Endodermal cell (in vitro differentiated cells): ENCODE measurements around the gene CHAF1B. TPM values are rescaled to one million over a fixed set of nuclear protein-coding genes. Genes with fewer than 3 reads are reported as not detected.

Experiments used
- DNase-seq: peaks from one replicate; pipeline ENCODE4 v3.0.0-alpha.2; 2017
- H3K27ac ChIP-seq: 2 replicates; pipeline ENCODE4 v1.5.1; 2013; ENCODE audit warnings: mild to moderate bottlenecking, low read depth, low read length, moderate library complexity
- H3K27me3 ChIP-seq: 2 replicates; pipeline ENCODE4 v1.6.1; 2013; ENCODE audit warnings: mild to moderate bottlenecking, low read length, moderate library complexity; ENCODE audit not compliant: insufficient read depth, control insufficient read depth, poor library complexity, severe bottlenecking
- H3K36me3 ChIP-seq: 2 replicates; pipeline ENCODE4 v1.7.0; 2013; ENCODE audit warnings: mild to moderate bottlenecking, low read length, moderate library complexity; ENCODE audit not compliant: control insufficient read depth, insufficient read depth
- H3K4me1 ChIP-seq: one replicate; pipeline ENCODE4 v1.7.0; 2013; ENCODE audit warnings: low read length; ENCODE audit not compliant: control insufficient read depth, insufficient read depth
- H3K4me3 ChIP-seq: 2 replicates; pipeline ENCODE4 v1.5.1; 2013; ENCODE audit warnings: mild to moderate bottlenecking, low read length, moderate library complexity
- H3K9ac ChIP-seq: 2 replicates; pipeline ENCODE4 v1.6.1; 2013; ENCODE audit warnings: mild to moderate bottlenecking, low read length, moderate library complexity; ENCODE audit not compliant: poor library complexity, severe bottlenecking; ENCODE audit errors: extremely low read depth
- H3K9me3 ChIP-seq: 2 replicates; pipeline ENCODE4 v1.6.1; 2013; ENCODE audit warnings: mild to moderate bottlenecking, low read length, moderate library complexity; ENCODE audit not compliant: control insufficient read depth
- H3K27ac Mint-ChIP-seq: 2 replicates; pipeline ENCODE4 v1.8.0; 2020; ENCODE audit warnings: mixed read lengths
- H3K27me3 Mint-ChIP-seq: 2 replicates; pipeline ENCODE4 v1.8.0; 2021; ENCODE audit warnings: mild to moderate bottlenecking, mixed read lengths; ENCODE audit not compliant: insufficient read depth
- H3K36me3 Mint-ChIP-seq: 2 replicates; pipeline ENCODE4 v1.8.0; 2020; ENCODE audit warnings: low read depth, mixed read lengths
- H3K4me1 Mint-ChIP-seq: 2 replicates; pipeline ENCODE4 v1.8.0; 2020; ENCODE audit warnings: mixed read lengths
- H3K4me3 Mint-ChIP-seq: 2 replicates; pipeline ENCODE4 v1.8.0; 2020; ENCODE audit warnings: mild to moderate bottlenecking, moderate library complexity, mixed read lengths
- H3K9me3 Mint-ChIP-seq: 2 replicates; pipeline ENCODE4 v1.8.0; 2020; ENCODE audit warnings: mild to moderate bottlenecking, mixed read lengths
- CTCF ChIP-seq: fragments of 200-600 bp; sonication (generic); conservative IDR thresholded peaks from 2 replicates; pipeline ENCODE4 v1.5.0; 2021; ENCODE audit warnings: antibody characterized with exemption, mild to moderate bottlenecking
- WGBS, 2 experiments: methylation state at CpG; one replicate each; pipeline versions ENCODE4 v1.1.5 to v1.1.7; 2013; ENCODE audit warnings: missing lambda C conversion rate in 2 of 2, mixed read lengths in 1 of 2; ENCODE audit not compliant: insufficient coverage in 1 of 2, insufficient read length in 1 of 2; 5-methylcytosine and 5-hydroxymethylcytosine counted together
- total RNA-seq, 2 donors: library from RNA; stranded (reverse); fragmentation: NEBNext Ultra II Directional in 1 of 2; extraction: Animal tissue kit (Norgen Biotek cat#: 25700) in 1 of 2; gene quantifications; 2 replicates in 1 of 2; 3 replicates in 1 of 2; pipeline ENCODE4 v1.2.1, GENCODE V29; 2021

The CHAF1B gene
- total RNA-seq, 2 donors from 2014 or later = 16.3 to 27.1 TPM

GRCh38 chr21:36465478-36465877 is 80.3 kb downstream of the CHAF1B start:
- 86 to 93% methylated on average over 5 to 8 of the region's 8 CpGs for WGBS, 2 experiments
- Histone ChIP-seq H3K27ac (no peak overlapping the region), H3K4me3 (no peak overlapping the region), H3K9me3 (no peaks in the 10 kb centered on the region), H3K9ac (no peak overlapping the region), H3K27me3 (no peaks in the 10 kb centered on the region), H3K36me3 (no peaks in the 10 kb centered on the region), H3K4me1 (no peaks in the 10 kb centered on the region)
- Mint-ChIP-seq H3K36me3 (no peaks in the 10 kb centered on the region), H3K27me3 (no peaks in the 10 kb centered on the region), H3K27ac (no peak overlapping the region), H3K9me3 (no peaks in the 10 kb centered on the region), H3K4me1 (peaks cover 8% of the 10 kb centered on the region), H3K4me3 (no peak overlapping the region)
- no peak for TF ChIP-seq CTCF
- DNase-seq = no peak

GRCh38 chr21:36466061-36466511 is 80.9 kb downstream of the CHAF1B start:
- no peak for DNase-seq
- H3K27me3 ChIP-seq = no peaks in the 10 kb centered on the region
- no peak for TF ChIP-seq CTCF
- H3K4me3 ChIP-seq = no peak overlapping the region
- H3K9ac ChIP-seq = no peak overlapping the region
- H3K27me3 Mint-ChIP-seq = no peaks in the 10 kb centered on the region
- no peaks in the 10 kb centered on the region for H3K36me3 ChIP-seq
- no peaks in the 10 kb centered on the region for H3K4me1 ChIP-seq
- peaks cover 10% of the 10 kb centered on the region for H3K4me1 Mint-ChIP-seq
- WGBS, 2 experiments = 91 to 93% methylated on average over 5 to 8 of the region's 8 CpGs
- no peaks in the 10 kb centered on the region for H3K9me3 Mint-ChIP-seq
- H3K27ac ChIP-seq = no peak overlapping the region
- no peaks in the 10 kb centered on the region for H3K9me3 ChIP-seq
- H3K36me3 Mint-ChIP-seq = no peaks in the 10 kb centered on the region
- H3K4me3 Mint-ChIP-seq = no peak overlapping the region
- no peak overlapping the region for H3K27ac Mint-ChIP-seq

Other genes starting within 250 kb of the CHAF1B start
- 1 to 10 TPM; 7.8 to 8.0 TPM for gene DOP1B, start 228.6 kb upstream of the CHAF1B start, total RNA-seq
- 10 to 100 TPM; 17.8 to 23.3 TPM for gene MORC3, start 65.2 kb upstream of the CHAF1B start, total RNA-seq
- gene CLDN14, start 94.7 kb downstream of the CHAF1B start, total RNA-seq = not detected